ENCODE results near the gene SCYL3.
"Not testable (repeated sequence)": the region's sequence is repeated elsewhere in the genome, so short reads cannot be mapped to it uniquely, and the experiment has no call there.

Gene SCYL3

GRCh38 chr1:169896013-169896412 is 2.3 kb upstream of the SCYL3 start:
- no peak for DNase-seq

GRCh38 chr1:169894424-169895145 is 889 bp upstream of the SCYL3 start:
- no peak for DNase-seq

DNA sequence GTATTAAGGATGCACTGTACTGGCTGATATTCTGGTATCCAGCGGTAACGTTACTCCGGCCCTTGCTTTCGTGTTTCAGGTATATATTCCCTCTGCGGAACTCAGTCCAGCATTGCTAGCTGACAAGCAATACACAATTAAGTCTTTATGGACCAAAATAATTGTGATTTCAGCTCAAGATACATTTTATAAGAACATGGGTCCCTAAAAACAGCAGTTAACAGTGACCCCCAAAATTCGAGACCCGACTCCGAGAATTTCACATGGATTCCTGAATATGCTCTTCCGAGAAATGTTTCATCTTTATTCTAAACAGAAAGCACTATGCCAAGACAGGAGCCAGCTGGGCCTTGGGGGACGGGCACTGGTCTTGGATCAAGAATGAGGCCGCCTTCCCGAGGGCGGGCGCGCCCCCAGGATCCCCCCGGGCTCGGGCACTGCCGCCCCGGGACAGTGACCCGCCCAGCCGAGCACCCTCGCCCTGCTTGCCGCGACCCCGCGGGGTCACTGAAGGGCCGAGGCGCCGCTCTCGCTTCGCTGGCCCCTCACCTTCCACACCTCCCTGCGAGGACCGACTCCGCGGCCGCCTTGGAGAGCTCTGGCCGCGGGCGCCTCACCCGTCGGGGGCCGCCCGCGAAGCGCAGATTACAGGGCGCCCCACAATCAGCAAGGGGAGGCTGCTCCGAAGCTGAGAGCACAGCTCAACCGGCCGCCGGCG is 610 bp downstream of the SCYL3 start:
- DNase-seq, result no peak

DNA sequence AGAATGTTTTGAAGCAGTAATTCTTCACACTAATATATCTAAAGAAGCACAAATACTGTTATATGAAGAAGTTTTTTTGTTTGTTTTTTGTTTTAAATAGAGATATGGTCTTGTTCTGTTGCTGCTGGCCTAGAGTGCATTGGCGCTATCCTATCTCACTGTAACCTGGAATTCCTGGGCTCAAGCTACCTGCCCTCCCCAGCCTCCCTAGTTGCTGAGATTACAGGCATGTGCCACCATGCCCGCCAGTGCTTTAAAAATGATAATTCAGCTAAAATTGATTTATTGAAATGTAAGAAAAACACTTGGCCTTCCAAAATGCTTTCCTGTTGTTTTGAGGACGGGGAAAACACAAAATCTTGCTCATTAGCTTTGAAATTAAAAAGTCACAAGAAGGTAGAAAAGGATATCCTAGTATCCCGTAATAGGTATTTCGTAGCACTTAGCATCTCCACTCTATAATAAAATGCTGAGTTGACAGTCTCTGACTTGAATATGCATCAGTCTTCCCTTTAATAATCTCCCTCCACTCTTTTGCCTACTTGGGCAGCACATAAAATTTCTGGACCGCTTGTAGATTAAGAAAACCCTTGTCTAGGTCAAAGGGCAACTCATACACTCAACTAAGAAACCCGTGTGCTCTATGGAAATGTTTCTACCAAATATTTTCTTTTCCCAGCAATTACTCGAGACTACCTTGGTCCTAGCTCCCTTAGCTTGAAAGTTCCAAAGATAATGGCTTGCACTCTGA is 1.3 kb downstream of the SCYL3 start:
- DNase-seq, result no peak

DNA sequence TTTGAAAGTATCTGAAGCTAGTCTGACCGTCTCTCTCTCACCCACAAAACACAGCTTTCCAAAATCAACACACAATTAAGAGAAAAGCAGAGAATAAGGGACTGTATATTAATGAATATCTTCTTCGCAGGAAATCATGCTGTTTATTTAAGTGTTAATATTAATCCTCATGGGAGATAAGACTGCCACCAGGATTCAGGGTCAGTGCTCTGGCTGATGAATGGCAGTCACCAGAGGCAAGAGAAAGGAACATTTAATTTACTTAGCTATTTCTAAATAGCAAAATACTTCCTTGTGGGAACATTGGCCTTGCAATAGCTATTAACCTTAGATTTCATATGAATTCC is 2.2 kb downstream of the SCYL3 start:
- DNase-seq, result no peak

DNA sequence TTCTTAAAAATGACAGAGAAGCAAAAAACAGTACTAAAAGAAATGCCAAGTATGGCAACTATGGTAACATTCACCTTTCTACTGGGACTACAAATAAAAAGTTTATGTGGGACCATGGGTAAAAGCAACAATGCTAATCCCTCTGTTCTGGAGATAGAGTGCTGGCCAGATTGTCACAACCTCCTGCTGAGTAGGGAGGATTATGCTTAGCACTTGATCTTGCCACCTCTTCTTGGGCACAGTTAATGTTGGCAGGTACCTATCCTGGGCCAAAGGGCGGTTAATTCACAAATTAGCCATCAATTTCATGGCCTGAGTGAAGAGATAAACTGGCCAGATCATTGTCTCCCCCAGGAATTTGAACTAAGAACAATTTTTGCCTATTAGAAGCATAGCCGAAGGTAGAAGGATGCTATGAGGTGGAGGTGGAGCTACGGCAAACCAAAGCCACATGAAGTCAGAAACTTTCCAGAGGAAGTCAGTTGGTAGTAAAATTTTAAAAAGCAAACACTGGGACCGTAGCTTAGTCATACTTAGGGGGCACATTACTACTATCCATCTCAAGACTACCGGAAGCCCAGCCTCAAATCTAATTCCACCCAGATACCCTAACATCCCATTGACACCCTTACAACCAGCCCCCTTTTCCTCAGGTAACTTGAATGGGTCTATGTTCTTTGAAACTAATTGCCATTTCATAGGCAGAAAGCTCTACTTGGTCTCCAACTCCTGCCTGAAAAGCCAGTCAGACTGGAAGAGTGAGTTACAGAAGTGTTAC is 2.7 kb downstream of the SCYL3 start:
- no peak for DNase-seq

DNA sequence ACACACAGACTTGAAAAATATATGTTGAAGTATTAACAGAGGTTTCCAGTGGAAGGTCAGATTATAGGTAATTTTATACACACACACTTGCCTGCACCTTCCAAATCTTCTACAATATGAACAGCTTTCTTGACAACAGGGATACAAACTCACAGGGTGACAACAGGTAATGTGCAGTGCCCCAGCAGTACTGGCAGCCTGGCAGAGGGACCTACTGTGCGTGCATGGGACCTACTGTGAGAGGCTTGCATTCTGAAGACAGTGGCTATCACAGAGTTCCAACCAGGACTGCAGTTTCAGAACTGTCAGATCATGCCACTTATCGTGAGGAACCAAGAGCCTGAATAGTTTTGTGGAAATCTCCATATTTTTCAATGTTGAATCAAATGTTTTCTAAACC is 3.8 kb downstream of the SCYL3 start:
- no peak for DNase-seq

DNA sequence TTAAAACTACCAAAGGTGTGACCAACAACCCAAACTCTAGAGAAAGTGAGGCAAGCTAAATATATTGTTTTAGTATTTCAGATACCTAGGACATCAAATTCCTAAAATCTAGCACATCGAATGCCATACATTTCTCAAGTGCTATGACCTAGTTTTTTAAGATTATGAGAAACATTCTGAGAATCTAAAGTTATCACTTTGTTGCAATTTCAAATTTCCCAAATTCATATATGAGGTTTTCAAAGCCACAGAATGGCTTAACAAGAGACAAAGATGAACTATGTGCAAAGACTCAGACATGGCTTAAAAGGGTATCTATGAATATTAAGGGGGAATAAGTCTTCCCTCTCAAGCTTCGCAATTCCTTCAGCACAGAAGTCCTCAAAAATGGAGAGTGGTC is 6.8 kb downstream of the SCYL3 start:
- no peak for DNase-seq

GRCh38 chr1:169886422-169886821 is 7.3 kb downstream of the SCYL3 start:
- no peak for DNase-seq

GRCh38 chr1:169885207-169885606 is 8.5 kb downstream of the SCYL3 start:
- no peak for DNase-seq

DNA sequence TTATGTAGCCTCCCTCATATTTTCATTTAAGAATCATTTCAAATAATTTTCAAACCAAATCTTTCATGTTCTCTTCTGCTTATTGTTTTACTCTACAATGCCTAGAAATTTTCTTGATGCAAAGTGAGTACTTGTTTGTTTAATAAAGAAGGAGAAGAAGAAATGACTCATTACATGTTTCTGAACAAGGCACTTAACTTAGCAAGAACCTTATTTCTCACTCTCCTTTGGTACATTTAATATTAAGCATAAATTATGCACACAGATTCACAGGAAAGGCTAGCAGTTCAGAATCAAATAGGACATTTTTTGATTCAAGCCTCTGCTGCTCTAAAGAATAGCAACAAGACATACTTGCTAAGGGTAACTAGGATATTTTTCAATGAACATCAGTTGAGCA is 9.1 kb downstream of the SCYL3 start:
- no peak for DNase-seq

DNA sequence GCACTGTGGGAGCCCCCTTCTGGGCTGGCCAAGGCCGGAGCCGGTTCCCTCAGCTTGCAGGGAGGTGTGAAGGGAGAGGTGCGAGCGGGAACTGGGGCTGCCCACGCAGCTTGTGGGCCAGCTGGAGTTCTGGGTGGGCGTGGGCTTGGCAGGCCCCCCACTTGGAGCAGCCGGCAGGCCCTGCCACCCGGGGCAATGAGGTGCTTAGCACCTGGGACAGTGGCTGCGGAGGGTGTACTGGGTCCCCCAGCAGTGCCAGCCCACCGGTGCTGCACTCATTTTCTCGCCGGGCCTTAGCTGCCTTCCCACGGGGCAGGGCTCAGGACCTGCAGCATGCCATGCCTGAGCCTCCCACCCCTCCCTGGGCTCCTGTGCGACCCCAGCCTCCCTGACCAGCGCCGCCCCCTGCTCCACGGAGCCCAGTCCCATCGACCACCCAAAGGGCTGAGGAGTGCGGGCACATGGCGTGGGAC is 11.6 kb downstream of the SCYL3 start:
- DNase-seq, result no peak

GRCh38 chr1:169879034-169879840 is 14.5 kb downstream of the SCYL3 start:
- DNase-seq, result no peak

- DNase-seq, result no peak
These were observed 15.2 kb downstream of the SCYL3 start for GRCh38 chr1:169878498-169878897.

- DNase-seq, result no peak
These were observed 15.8 kb downstream of the SCYL3 start for GRCh38 chr1:169877800-169878491.

- DNase-seq, result no peak
These were observed 19.5 kb downstream of the SCYL3 start for GRCh38 chr1:169874229-169874628.

DNA sequence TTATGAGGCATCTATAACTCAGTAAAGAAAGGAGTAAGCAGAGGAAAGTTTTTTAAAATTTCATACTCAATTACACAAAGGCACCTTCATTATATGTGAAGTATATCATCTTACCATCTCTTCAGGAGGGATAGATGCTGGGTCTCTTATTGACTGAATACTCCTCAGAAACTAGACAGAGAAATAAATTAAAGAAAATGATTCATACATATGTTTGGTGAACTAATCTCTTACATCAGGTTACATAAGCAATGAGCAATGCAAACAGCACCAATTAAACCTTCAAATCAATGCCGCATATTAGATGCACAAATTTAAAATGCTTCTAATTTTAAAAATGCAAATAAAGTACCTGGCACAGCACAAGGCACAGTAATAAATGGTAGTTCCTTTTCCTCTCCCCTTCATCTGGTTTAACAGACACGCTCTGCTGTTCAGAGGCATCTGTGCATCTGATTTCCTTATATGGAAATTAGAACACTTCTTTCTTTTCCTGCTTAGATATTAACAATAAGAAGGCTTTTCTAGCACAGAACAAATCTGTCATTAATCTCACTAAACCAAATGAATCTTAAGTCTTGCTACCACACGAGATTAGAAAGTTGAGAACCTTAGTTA is 20.0 kb downstream of the SCYL3 start:
- DNase-seq, result no peak

DNA sequence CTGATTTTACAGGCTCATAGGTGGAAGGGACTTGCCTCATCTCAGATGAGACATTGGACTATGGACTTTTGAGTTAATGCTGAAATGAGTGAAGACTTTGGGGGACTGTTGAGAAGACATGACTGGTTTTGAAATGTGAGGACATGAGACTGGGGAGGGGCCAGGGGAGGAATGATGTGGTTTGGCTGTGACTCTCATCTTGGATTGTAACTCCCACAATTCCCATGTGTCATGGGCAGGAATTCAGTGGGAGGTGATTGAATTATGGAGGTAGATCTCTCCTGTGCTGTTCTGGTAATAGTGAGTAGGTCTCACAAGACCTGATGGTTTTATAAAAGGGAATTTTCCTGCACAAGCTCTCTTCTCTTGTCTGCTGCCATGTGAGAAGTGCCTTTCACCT is 20.8 kb downstream of the SCYL3 start:
- no peak for DNase-seq

DNA sequence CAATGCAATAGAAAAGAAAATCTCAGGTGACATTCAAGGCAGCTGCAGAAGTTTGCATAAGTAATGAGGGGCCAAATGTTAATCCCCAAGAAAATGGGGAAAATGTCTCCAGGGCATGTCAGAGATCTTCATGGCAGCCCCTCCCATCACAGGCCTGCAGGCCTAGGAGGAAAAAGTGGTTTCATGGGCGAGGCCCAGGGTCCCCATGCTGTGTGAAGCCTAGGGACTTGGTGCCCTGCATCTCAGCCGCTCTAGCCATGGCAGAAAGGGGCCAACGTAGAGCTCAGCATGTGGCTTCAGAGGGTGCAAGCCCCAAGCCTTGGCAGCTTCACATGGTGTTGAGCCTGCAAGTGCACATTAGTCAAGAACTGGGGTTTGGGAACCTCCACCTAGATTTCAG is 21.7 kb downstream of the SCYL3 start:
- DNase-seq, result not testable (repeated sequence)

DNA sequence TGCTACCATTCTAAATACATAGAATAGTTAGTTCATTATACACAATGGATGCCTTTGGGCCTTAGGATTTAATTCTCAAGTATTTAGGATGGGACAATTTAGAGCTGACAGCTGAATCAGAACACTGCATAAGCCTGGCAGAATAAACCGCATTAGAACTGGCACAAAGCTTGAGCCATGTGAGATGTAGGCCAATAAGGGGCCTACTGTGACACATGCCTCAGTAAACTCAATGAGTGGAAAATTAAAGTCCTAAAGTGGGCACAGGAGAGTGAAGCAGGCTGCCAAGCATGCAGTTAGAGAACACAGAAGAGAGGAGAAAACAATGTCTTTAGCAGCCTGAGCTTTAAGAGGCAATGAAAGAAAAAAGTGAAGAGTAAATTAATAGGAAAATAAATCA is 24.3 kb downstream of the SCYL3 start:
- DNase-seq, result no peak

DNA sequence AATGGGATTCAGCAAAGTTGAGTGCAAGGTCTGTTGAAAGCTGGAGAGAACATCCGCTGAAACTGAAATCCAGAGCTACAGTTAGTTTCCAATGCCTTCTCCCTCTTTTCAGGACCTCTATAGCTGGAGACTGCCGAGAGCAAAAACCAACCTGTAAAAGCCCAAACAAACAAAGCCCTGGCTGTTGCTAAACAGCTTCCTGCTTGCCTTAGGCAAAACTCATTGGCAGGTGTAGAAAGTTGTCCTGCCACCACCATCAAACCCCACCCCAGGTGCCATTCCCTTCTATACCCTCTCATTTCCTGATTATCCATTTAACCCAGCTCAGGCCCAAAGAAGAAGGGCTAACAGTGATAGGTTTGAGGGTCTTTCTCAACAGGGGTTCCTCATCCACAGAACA is 24.7 kb downstream of the SCYL3 start:
- no peak for DNase-seq

Data from NCI-H748 treated with DMSO at 0.1 percent for 48 hours (cell line).